HepG2 (cell line): ENCODE measurements around the gene TOE1. TPM values are rescaled to one million over a fixed set of nuclear protein-coding genes. Genes with fewer than 3 reads are reported as not detected.

Source experiments
- ATAC-seq: fragments of 200-7000 bp; cut with Tn5 transposase; 3 replicates; pipeline ENCODE4 v1.9.1; 2020; ENCODE audit warnings: mild to moderate bottlenecking, moderate library complexity
- BruUV-seq: library from RNA; stranded (reverse); fragments of 400-500 nt; replicated peaks from 2 replicates; lab custom pipeline; 2021; lab: Mats Ljungman, UMichigan
- CTCF ChIA-PET: fragments of 300-600 bp; formaldehyde crosslinking; extraction: SDS; loops from one replicate; lab custom pipeline; 2021; ENCODE audit warnings: low total read pairs, inconsistent platforms, low intra/inter-chr PET ratio; lab: Yijun Ruan, JAX
- POLR2A ChIA-PET: fragments of 350-600 bp; sonication (Branson Sonifier 250); formaldehyde crosslinking; loops from one replicate; lab custom pipeline; 2020; ENCODE audit warnings: antibody characterized with exemption, inconsistent platforms; lab: Yijun Ruan, JAX
- DNase-seq: peaks from one replicate; pipeline ENCODE4 v3.0.0-alpha.2; 2015; ENCODE audit warnings: low spot score
- FAIRE-seq: peaks from 3 replicates; lab custom pipeline; 2011; peaks lifted over from hg19 to GRCh38; lab: Jason Lieb, UNC
- H2AFZ ChIP-seq: one replicate; pipeline ENCODE4 v1.6.1; 2011; ENCODE audit warnings: low read length, inconsistent platforms
- H3K27ac ChIP-seq: fragments of 300-600 bp; 3 replicates; pipeline ENCODE4 v1.8.0; 2011; ENCODE audit warnings: mixed run types, mild to moderate bottlenecking, mixed read lengths, low read length, inconsistent platforms; ENCODE audit not compliant: insufficient read depth; ENCODE audit errors: extremely low read length
- H3K27me3 ChIP-seq, 2 experiments: fragments of 200-600 bp in 1 of 2; 2 replicates in 1 of 2; 3 replicates in 1 of 2; pipeline versions ENCODE4 v1.6.0 to v1.8.0; 2011; ENCODE audit warnings: low read length in 2 of 2, mild to moderate bottlenecking in 2 of 2, moderate library complexity in 2 of 2, inconsistent platforms in 1 of 2; ENCODE audit not compliant: insufficient read depth in 2 of 2, control insufficient read depth in 1 of 2
- H3K36me3 ChIP-seq, 2 experiments: fragments of 200-600 bp in 1 of 2; replicated peaks in 1 of 2; 2 replicates in 1 of 2; 3 replicates in 1 of 2; pipeline versions ENCODE4 v1.5.1 to v1.8.0; 2011; ENCODE audit warnings: low read length in 2 of 2, inconsistent platforms in 1 of 2; ENCODE audit not compliant: insufficient read depth in 2 of 2, control insufficient read depth in 1 of 2
- H3K4me1 ChIP-seq: 2 replicates; pipeline ENCODE4 v1.5.1; 2012; ENCODE audit warnings: low read length, inconsistent platforms; ENCODE audit not compliant: insufficient read depth
- H3K4me2 ChIP-seq: 2 replicates; pipeline ENCODE4 v1.6.0; 2011; ENCODE audit warnings: low read depth, low read length, inconsistent platforms
- H3K4me3 ChIP-seq, 3 experiments: fragments of 200-600 bp in 1 of 3; sonication (generic), shearing (Covaris generic) in 1 of 3; replicated peaks in 1 of 3; 2 replicates each; pipeline ENCODE4 v1.5.1; 2011 to 2016; ENCODE audit warnings: low read length in 3 of 3, inconsistent platforms in 2 of 3, low read depth in 2 of 3, mild to moderate bottlenecking in 2 of 3, control low read depth in 1 of 3, mixed read lengths in 1 of 3; ENCODE audit not compliant: insufficient read depth in 1 of 3
- H3K79me2 ChIP-seq: one replicate; pipeline ENCODE4 v1.6.1; 2011; ENCODE audit warnings: low read length, inconsistent platforms; ENCODE audit not compliant: insufficient read depth
- H3K9ac ChIP-seq: 2 replicates; pipeline ENCODE4 v1.6.0; 2011; ENCODE audit warnings: mild to moderate bottlenecking, low read depth, low read length, inconsistent platforms; ENCODE audit not compliant: insufficient read depth
- H3K9me3 ChIP-seq: 2 replicates; pipeline ENCODE4 v1.5.1; 2012; ENCODE audit warnings: mild to moderate bottlenecking, low read length
- H4K20me1 ChIP-seq: 2 replicates; pipeline ENCODE4 v1.6.0; 2011; ENCODE audit warnings: inconsistent platforms, mild to moderate bottlenecking, low read length, moderate library complexity; ENCODE audit not compliant: insufficient read depth
- CEBPB ChIP-seq: IDR thresholded peaks from 2 replicates; pipeline ENCODE4 v1.6.1; 2011; ENCODE audit warnings: low read depth, low read length, improper control_type of control experiment, borderline replicate concordance
- LCORL ChIP-seq, 2 experiments: fragments of 450-650 bp in 1 of 2; sonication (generic) in 1 of 2; formaldehyde crosslinking in 1 of 2; IDR thresholded peaks; 2 replicates each; pipeline versions ENCODE4 v1.5.0 to v1.6.1; 2017 to 2020; ENCODE audit warnings: antibody characterized with exemption in 1 of 2, missing genetic modification reagents in 1 of 2
- YY1 ChIP-seq: IDR thresholded peaks from 2 replicates; pipeline ENCODE4 v1.6.1; 2011; ENCODE audit warnings: low read length, low read depth, moderate library complexity, mild to moderate bottlenecking; ENCODE audit not compliant: insufficient read depth, insufficient replicate concordance
- ZKSCAN8 ChIP-seq: IDR thresholded peaks from 2 replicates; pipeline ENCODE4 v1.6.1; 2016; ENCODE audit warnings: borderline replicate concordance, missing genetic modification reagents, missing compliant biosample characterization
- ZMYM3 ChIP-seq: sonication (generic); formaldehyde crosslinking; IDR thresholded peaks from 2 replicates; pipeline ENCODE4 v1.5.1; 2020; ENCODE audit warnings: mild to moderate bottlenecking, missing genetic modification reagents
- ZNF652 ChIP-seq: IDR thresholded peaks from 2 replicates; pipeline ENCODE4 v1.6.1; 2016; ENCODE audit warnings: low read depth, borderline replicate concordance
- ZNF678 ChIP-seq: sonication (generic); formaldehyde crosslinking; IDR thresholded peaks from 2 replicates; pipeline ENCODE4 v1.4.0; 2020; ENCODE audit warnings: mild to moderate bottlenecking, missing genetic modification reagents
- WGBS: methylation state at CpG from one replicate; pipeline ENCODE4 v1.1.6; 2017; ENCODE audit warnings: low lambda C conversion rate; 5-methylcytosine and 5-hydroxymethylcytosine counted together
- in situ Hi-C: cut with HindIII; loops from 2 replicates; pipeline ENCODE4 v1.10.0; 2017; ENCODE audit warnings: low pct_unique_long_range_greater_than_20kb; ENCODE audit not compliant: extremely low pct_ligation_motif_present
- intact Hi-C: fragments of 100-400 bp; cut with micrococcal nuclease; formaldehyde crosslinking; loops from one replicate; pipeline ENCODE4 v1.10.0; 2022; ENCODE audit not compliant: unreplicated experiment
- polyA plus RNA-seq, 8 experiments: library from polyadenylated mRNA; depleted of rRNA in 3 of 8; stranded (reverse) in 7 of 8; unstranded in 1 of 8; fragments of >200 nt; fragmentation: Illumina TruSeq in 4 of 8; extraction: Trizol in 4 of 8; gene quantifications; 2 replicates each; pipeline versions ENCODE4 v1.2.1 to v1.2.3, GENCODE V29; 2011 to 2016; ENCODE audit warnings: low read depth in 4 of 8, missing spikeins in 1 of 8, mixed read lengths in 1 of 8; ENCODE audit not compliant: insufficient read depth in 1 of 8
- total RNA-seq, 5 experiments: library from RNA; depleted of rRNA; stranded (reverse); fragments of >200 nt; fragmentation: Illumina TruSeq; extraction: Trizol; gene quantifications; 2 replicates each; pipeline ENCODE4 v1.2.3, GENCODE V29; 2016; ENCODE audit warnings: low read depth in 1 of 5

Gene TOE1
- total and polyA plus RNA-seq, 2 of the 13 experiments (the other 11 are each of a cell fraction or from before 2014, with no cell fraction given): 14.1 to 19.0 TPM

DNA sequence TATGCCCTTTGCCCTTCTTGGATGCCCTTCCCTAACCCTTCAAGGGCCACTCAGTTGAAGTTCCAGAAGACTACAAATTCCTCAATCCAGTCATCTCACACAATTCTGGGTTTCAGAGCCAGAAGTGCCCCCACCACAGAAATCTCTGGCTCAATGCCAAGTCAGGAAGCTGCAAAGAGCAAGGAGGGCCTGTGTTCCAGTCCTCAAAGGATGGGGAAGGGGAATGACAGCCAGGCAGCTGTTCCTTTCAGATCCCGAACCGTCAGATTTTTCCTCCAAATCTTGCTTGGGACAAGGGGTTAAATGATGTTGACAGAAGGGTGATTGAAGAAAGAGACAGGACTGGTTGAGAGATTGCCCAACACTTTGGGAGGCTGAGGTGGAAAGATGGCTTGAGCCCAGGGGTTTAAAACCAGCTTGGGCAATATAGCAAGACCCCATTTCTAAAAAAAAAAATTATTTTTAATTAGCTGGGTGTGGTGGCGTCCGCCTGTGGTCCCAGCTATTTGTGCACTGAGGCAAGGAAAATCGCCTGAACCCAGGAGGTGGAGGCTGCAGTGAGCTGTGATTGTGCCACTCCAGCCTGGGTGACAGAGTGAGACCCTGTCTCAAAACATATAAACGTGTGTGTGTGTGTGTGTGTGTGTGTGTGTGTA, 14.0 kb upstream of the TOE1 start:
- in situ Hi-C loops: no loop called here
- 0 out of 2 replicates have a peak, but pooled peaks have one; percentile 12 for TF ChIP-seq ZNF652 (CRISPR knock-in tag)
- TF ChIP-seq LCORL (IDR thresholded peaks at IDR 0.05): peak; percentile 80; the same call in 1 of the 2 replicates
- no peak for TF ChIP-seq LCORL (CRISPR knock-in tag; IDR thresholded peaks at IDR 0.05)
- TF ChIP-seq ZNF678 (CRISPR knock-in tag): no peak
- TF ChIP-seq CEBPB: peak; percentile 49; the same call in 1 of the 2 replicates
- no peak for TF ChIP-seq YY1
- no peak for TF ChIP-seq ZMYM3 (CRISPR knock-in tag)
- TF ChIP-seq ZKSCAN8 (CRISPR knock-in tag): no peak
- TF ChIP-seq, all 625 proteins: peak for 3
- Histone ChIP-seq H3K4me1 (peaks cover 7% of the 10 kb centered on the region), H3K4me3 (no peak overlapping the region), H3K27ac (no peak overlapping the region), H3K36me3 (peaks cover 0 to 12% of the 10 kb centered on the region in 2 experiments; a peak in 2 of 5 replicates), H3K27me3 (no peaks in the 10 kb centered on the region), H3K79me2 (no peaks in the 10 kb centered on the region), H3K9me3 (no peaks in the 10 kb centered on the region), H2AFZ (no peak overlapping the region), H4K20me1 (no peaks in the 10 kb centered on the region), H3K4me2 (no peak overlapping the region), H3K9ac (no peak overlapping the region)
- DNase-seq: no peak
- BruUV-seq: no TSS peak
- whole genome bisulfite sequencing: 68% methylated on average over 6 of the region's 6 CpGs
- ChIA-PET POLR2A (no interaction called here), CTCF (no interaction called here)
- FAIRE-seq: no peak
- intact Hi-C loops: no loop called here
- ATAC-seq: no peak
